Chondrocyte (in vitro differentiated cells): ENCODE data around the gene RTL10. TPM values are rescaled to one million over a fixed set of nuclear protein-coding genes. Genes with fewer than 3 reads are reported as not detected.
A peak's percentile ranks its signal among the peaks of the same experiment; 100 is the strongest.

Experiments used
- DNase-seq: peaks from one replicate; pipeline ENCODE4 v3.0.0; 2021; ENCODE audit warnings: mixed read lengths, low spot score
- H3K27ac Mint-ChIP-seq: one replicate; pipeline ENCODE4 v1.8.0; 2021; ENCODE audit warnings: mild to moderate bottlenecking, moderate library complexity, mixed read lengths; ENCODE audit not compliant: unreplicated experiment
- H3K27me3 Mint-ChIP-seq: 2 replicates; pipeline ENCODE4 v1.8.0; 2021; ENCODE audit warnings: low read depth, mixed read lengths
- H3K36me3 Mint-ChIP-seq: 2 replicates; pipeline ENCODE4 v1.8.0; 2021; ENCODE audit warnings: low read depth, mixed read lengths
- H3K4me1 Mint-ChIP-seq: 2 replicates; pipeline ENCODE4 v1.8.0; 2021; ENCODE audit warnings: low read depth, mild to moderate bottlenecking, mixed read lengths
- H3K4me3 Mint-ChIP-seq: one replicate; pipeline ENCODE4 v1.8.0; 2021; ENCODE audit warnings: mild to moderate bottlenecking, moderate library complexity, mixed read lengths; ENCODE audit not compliant: unreplicated experiment
- H3K9me3 Mint-ChIP-seq: 2 replicates; pipeline ENCODE4 v1.8.0; 2021; ENCODE audit warnings: low read depth, mixed read lengths
- total RNA-seq: library from RNA; stranded (reverse); gene quantifications from 3 replicates; pipeline ENCODE4 v1.2.1, GENCODE V29; 2021
- TF ChIP-seq, protein P1 (sequence below): fragments of 200-600 bp; sonication (generic); IDR thresholded peaks from 2 replicates; pipeline ENCODE4 v1.5.0; 2021; ENCODE audit warnings: antibody characterized with exemption, mild to moderate bottlenecking, moderate library complexity

RTL10 gene
- total RNA-seq, 1 donor from 2014 or later: 15.6 TPM

DNA sequence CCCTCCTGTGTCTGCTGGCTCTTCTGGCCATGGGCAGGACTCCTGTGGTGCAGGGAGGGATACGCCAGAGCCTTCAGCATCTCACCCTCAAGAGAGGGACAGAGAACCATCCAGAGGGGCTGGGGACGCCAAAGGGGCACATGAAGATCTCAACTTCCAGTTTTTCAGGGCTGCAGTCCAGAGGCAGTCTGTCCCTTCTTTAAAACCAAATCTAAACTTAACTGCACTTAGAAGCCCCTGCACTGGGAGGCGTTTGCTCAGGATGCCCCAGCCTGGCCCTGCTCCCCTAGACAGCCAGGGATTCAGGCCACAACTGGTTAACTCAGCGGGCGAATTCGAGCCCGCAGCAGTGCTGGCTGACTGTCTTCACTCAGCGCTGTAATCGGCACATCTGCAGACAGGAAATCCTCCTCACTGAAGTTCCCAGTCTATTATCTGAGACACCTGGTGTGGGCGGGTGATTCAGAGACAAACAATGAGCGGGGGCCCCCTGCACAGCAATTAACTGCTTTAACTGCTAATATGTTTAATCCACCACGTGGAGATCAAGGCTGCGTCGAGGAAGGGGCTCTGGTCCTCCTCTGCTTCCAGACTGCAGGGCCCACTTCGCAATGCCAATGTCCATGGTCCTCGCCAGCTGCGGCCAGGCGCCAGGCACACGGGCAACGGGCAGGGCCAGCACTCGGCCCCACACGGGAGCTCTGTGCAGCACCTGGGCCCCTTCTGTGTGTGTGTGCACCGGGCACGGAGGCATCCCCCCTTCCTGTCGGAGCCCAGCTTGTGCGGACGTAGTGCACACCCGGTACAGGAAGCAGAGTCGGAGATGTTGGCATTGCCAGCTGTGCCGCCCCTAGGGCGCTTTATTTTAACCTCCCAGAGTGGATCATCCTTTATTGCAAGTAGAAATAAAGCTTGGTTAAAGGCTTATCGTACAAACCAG is 36.9 kb upstream of the RTL10 start:
- Mint-ChIP-seq H3K9me3 (no peaks in the 10 kb centered on the region), H3K4me3 (peak overlapping the region; percentile 19), H3K36me3 (no peaks in the 10 kb centered on the region), H3K27me3 (no peaks in the 10 kb centered on the region), H3K27ac (peak overlapping the region; percentile 47), H3K4me1 (peaks cover 23% of the 10 kb centered on the region)
- TF ChIP-seq, protein P1, sequence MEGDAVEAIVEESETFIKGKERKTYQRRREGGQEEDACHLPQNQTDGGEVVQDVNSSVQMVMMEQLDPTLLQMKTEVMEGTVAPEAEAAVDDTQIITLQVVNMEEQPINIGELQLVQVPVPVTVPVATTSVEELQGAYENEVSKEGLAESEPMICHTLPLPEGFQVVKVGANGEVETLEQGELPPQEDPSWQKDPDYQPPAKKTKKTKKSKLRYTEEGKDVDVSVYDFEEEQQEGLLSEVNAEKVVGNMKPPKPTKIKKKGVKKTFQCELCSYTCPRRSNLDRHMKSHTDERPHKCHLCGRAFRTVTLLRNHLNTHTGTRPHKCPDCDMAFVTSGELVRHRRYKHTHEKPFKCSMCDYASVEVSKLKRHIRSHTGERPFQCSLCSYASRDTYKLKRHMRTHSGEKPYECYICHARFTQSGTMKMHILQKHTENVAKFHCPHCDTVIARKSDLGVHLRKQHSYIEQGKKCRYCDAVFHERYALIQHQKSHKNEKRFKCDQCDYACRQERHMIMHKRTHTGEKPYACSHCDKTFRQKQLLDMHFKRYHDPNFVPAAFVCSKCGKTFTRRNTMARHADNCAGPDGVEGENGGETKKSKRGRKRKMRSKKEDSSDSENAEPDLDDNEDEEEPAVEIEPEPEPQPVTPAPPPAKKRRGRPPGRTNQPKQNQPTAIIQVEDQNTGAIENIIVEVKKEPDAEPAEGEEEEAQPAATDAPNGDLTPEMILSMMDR: peak; percentile 18
- no peak for DNase-seq

DNA sequence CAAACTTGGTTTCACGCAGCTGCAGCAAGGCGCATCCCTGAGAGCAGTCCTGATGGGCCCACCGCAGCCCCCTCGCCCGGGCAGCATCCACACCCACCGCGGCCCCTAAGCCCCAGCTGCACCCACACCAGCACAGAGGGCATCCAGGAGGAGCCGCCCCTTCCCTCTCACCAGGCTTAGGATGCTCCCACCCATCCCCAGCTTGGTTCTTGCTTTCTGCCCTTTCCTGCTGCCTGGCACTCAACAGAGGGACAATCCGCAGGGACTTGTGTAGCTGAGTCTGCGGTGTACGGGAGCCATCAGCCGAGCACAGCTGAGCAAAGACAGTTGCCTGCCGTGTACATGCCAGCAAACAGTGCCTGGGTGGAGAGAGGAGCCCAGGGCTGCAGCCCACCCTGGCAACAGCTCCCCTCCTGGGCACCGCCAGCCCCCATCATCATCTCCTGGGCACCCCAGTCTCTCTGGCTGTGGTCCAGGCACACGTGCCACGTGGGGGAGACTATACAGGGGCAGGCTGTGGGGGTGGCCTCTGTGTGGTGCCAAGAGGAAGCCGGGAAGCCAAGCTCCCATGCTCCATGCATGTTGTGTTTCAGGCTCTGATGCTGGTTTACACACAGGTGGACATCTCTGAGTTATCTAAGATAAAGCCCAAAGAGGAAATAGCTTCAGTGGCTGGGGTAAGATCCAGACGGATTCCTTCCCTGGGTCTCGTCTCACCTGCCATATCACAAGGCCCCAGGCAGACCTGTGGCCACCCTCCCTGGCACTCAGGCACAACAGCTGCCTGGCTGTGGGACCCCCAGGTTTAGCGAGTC is 36.0 kb upstream of the RTL10 start:
- Mint-ChIP-seq H3K4me3 (no peak overlapping the region), H3K27ac (no peak overlapping the region), H3K9me3 (no peaks in the 10 kb centered on the region), H3K4me1 (peaks cover 25% of the 10 kb centered on the region), H3K27me3 (no peaks in the 10 kb centered on the region), H3K36me3 (no peaks in the 10 kb centered on the region)
- TF ChIP-seq, protein P1: no peak
- DNase-seq: no peak

DNA sequence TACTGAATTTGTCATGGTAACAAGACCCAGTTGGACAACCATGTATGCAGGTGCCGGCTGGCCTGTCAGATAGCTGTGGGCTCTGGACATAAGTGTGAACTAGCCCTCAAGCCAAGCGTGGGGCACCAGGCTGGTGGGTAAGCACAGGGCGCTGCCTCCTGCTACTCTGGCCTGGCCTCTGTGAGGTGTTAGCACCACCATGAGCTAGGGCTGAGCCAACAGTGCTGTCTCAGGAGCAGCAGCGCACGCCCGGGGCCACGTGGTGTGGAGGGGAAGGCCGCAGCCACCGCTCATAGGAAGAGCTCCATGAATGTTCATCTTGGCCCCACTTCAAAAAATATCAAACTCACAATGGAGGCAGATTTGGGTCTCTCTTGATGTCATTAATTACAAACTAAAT is 35.3 kb upstream of the RTL10 start:
- no peak for DNase-seq
- TF ChIP-seq, protein P1: no peak
- no peaks in the 10 kb centered on the region for H3K27me3 Mint-ChIP-seq
- no peaks in the 10 kb centered on the region for H3K9me3 Mint-ChIP-seq
- H3K4me3 Mint-ChIP-seq: no peak overlapping the region
- H3K27ac Mint-ChIP-seq: no peak overlapping the region
- no peaks in the 10 kb centered on the region for H3K36me3 Mint-ChIP-seq
- H3K4me1 Mint-ChIP-seq: peaks cover 27% of the 10 kb centered on the region

DNA sequence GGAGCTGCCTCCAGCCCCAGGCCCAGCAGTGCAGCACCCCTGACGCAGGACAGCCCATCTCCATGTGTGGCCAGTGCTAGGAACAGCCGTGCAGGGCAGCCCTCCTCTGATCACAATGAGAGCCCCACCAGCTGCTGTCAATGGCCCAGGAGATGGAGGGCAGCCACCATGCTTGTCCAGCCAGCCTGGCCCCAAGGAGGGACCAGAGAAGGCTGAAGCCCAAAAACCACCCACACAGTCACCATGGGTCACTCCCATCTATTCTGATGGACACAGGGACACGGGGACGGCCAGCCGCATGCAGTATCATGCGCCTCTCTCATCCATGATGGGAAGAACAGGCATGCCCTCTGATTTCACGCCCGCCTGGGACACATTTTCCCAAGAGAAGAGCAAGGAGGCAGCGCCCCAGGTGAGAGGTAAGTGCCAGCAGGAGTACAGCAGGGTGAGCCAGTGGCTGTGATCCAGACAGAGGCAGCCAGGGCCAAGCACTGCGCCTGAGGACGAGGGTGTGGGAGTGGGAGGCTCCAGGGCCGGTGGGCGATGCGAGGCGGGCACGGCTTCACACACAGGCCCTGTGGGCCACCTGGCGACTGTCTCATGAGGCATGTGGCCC is 33.6 kb upstream of the RTL10 start:
- H3K27ac Mint-ChIP-seq: no peak overlapping the region
- H3K4me1 Mint-ChIP-seq: peaks cover 27% of the 10 kb centered on the region
- H3K9me3 Mint-ChIP-seq: no peaks in the 10 kb centered on the region
- no peaks in the 10 kb centered on the region for H3K36me3 Mint-ChIP-seq
- no peak overlapping the region for H3K4me3 Mint-ChIP-seq
- TF ChIP-seq, protein P1: no peak
- no peaks in the 10 kb centered on the region for H3K27me3 Mint-ChIP-seq
- peak; percentile 86 for DNase-seq
